ENCODE data around the gene AMPD2.

- TF ChIP-seq CTCF (IDR thresholded peaks at IDR 0.05) (no peak), POLR2A (IDR thresholded peaks at IDR 0.05) (no peak)
These were observed 49.2 kb upstream of the AMPD2 start for GRCh38 chr1:109570414-109570813.

Measured in testis (tissue), 2 donors.